Lower lobe of right lung (tissue), 2 donors: Measurements from ENCODE around the gene CFAP119. TPM values are rescaled to one million over a fixed set of nuclear protein-coding genes. Genes with fewer than 3 reads are reported as not detected.

ENCODE experiments used
- ATAC-seq, 2 donors: fragments of 200-7000 bp; cut with Tn5 transposase; one replicate each; pipeline ENCODE4 v1.9.1; 2020 to 2022; ENCODE audit warnings: mild to moderate bottlenecking in 2 of 2, moderate library complexity in 2 of 2
- DNase-seq: peaks from one replicate; pipeline ENCODE4 v3.0.0-alpha.2; 2020
- H3K27ac ChIP-seq: fragments of 200-600 bp; one replicate; pipeline ENCODE4 v1.8.0; 2022
- H3K27me3 ChIP-seq: fragments of 200-600 bp; one replicate; pipeline ENCODE4 v1.8.0; 2022; ENCODE audit warnings: low read depth
- H3K36me3 ChIP-seq: fragments of 200-600 bp; one replicate; pipeline ENCODE4 v1.8.0; 2022; ENCODE audit warnings: mild to moderate bottlenecking
- H3K4me1 ChIP-seq: fragments of 200-600 bp; one replicate; pipeline ENCODE4 v1.8.0; 2022
- H3K4me3 ChIP-seq: fragments of 200-600 bp; one replicate; pipeline ENCODE4 v1.8.0; 2022; ENCODE audit warnings: mild to moderate bottlenecking
- H3K9me3 ChIP-seq: fragments of 200-600 bp; one replicate; pipeline ENCODE4 v1.8.0; 2022
- CTCF ChIP-seq: fragments of 200-600 bp; IDR thresholded peaks from one replicate; pipeline ENCODE4 v1.8.0; 2022; ENCODE audit warnings: antibody characterized with exemption, mild to moderate bottlenecking
- intact Hi-C: fragments of 100-400 bp; cut with DNase I; formaldehyde crosslinking; loops from one replicate; pipeline ENCODE4 v1.11.0; 2022
- total RNA-seq: library from RNA; stranded (reverse); fragmentation: NEBNext Ultra II Directional; extraction: Animal tissue kit (Norgen Biotek cat#: 25700); gene quantifications from one replicate; pipeline ENCODE4 v1.2.1, GENCODE V29; 2021
- donor health status: DM: no; HTN: yes; CAD: no; lungs with severe emphysema.

CFAP119 gene
- total RNA-seq, 1 donor from 2014 or later = 11.1 TPM

GRCh38 chr16:30756781-30757100 lies 5.1 kb downstream of the CFAP119 start:
- Histone ChIP-seq H3K27me3 (no peaks in the 10 kb centered on the region), H3K4me3 (no peak overlapping the region), H3K4me1 (peaks cover 9% of the 10 kb centered on the region), H3K27ac (no peak overlapping the region), H3K36me3 (peaks cover 59% of the 10 kb centered on the region), H3K9me3 (no peaks in the 10 kb centered on the region)
- TF ChIP-seq CTCF = no peak
- intact Hi-C loops = no loop called here
- no peak for DNase-seq
- ATAC-seq = no peak

- intact Hi-C loops = no loop called here
- H3K36me3 ChIP-seq = peaks cover 65% of the 10 kb centered on the region
- H3K9me3 ChIP-seq = no peaks in the 10 kb centered on the region
- no peak overlapping the region for H3K27ac ChIP-seq
- no peak overlapping the region for H3K4me3 ChIP-seq
- H3K27me3 ChIP-seq = no peaks in the 10 kb centered on the region
- no peak for DNase-seq
- TF ChIP-seq CTCF = no peak
- H3K4me1 ChIP-seq = peaks cover 5% of the 10 kb centered on the region
- ATAC-seq = no peak
Measured at GRCh38 chr16:30755955-30756780, 5.7 kb downstream of the CFAP119 start.

GRCh38 chr16:30753596-30753995 lies 8.3 kb downstream of the CFAP119 start:
- H3K4me3 ChIP-seq = no peak overlapping the region
- TF ChIP-seq CTCF = no peak
- H3K27me3 ChIP-seq = no peaks in the 10 kb centered on the region
- peaks cover 69% of the 10 kb centered on the region for H3K36me3 ChIP-seq
- ATAC-seq (no peak), DNase-seq (no peak)
- H3K9me3 ChIP-seq = no peaks in the 10 kb centered on the region
- no peak overlapping the region for H3K27ac ChIP-seq
- H3K4me1 ChIP-seq = no peaks in the 10 kb centered on the region
- intact Hi-C loops = no loop called here

- no peak for DNase-seq
- H3K4me3 ChIP-seq = no peak overlapping the region
- no peak for ATAC-seq
- H3K27me3 ChIP-seq = no peaks in the 10 kb centered on the region
- H3K36me3 ChIP-seq = peaks cover 50% of the 10 kb centered on the region
- H3K9me3 ChIP-seq = no peaks in the 10 kb centered on the region
- peaks cover 7% of the 10 kb centered on the region for H3K4me1 ChIP-seq
- no peak for TF ChIP-seq CTCF
- no peak overlapping the region for H3K27ac ChIP-seq
- intact Hi-C loops = no loop called here
Measured at GRCh38 chr16:30750876-30751465, 10.9 kb downstream of the CFAP119 start.

- Histone ChIP-seq H3K9me3 (no peaks in the 10 kb centered on the region), H3K36me3 (peaks cover 47% of the 10 kb centered on the region), H3K27me3 (no peaks in the 10 kb centered on the region), H3K27ac (no peak overlapping the region), H3K4me1 (peaks cover 7% of the 10 kb centered on the region), H3K4me3 (no peak overlapping the region)
- intact Hi-C loops = no loop called here
- TF ChIP-seq CTCF = no peak
- no peak for ATAC-seq
- DNase-seq = no peak
Measured at GRCh38 chr16:30750201-30750600, 11.7 kb downstream of the CFAP119 start.
